OCI-M1 (cell line): ENCODE data around the gene PGAM2.
A peak's percentile ranks its signal among the peaks of the same experiment; 100 is the strongest.

ENCODE experiments used
- DNase-seq: peaks from one replicate; lab custom pipeline; 2025; lab: John Stamatoyannopoulos, UW

PGAM2 gene

GRCh38 chr7:44065431-44066110 is at the start of gene PGAM2:
Gene PGAM2 (minus strand): TSS chr7:44065567. CDS start chr7:44065529, 38 bp downstream.
- no peak for DNase-seq

- DNase-seq, result no peak
Measured at GRCh38 chr7:44114586-44115310, 49.4 kb upstream of the PGAM2 start.

- no peak for DNase-seq
Measured at GRCh38 chr7:44113764-44114354, 48.5 kb upstream of the PGAM2 start.

GRCh38 chr7:44112997-44113763 is 47.8 kb upstream of the PGAM2 start:
- DNase-seq, result no peak

- no peak for DNase-seq
Measured at GRCh38 chr7:44112231-44112996, 47.0 kb upstream of the PGAM2 start.

- no peak for DNase-seq
Measured at GRCh38 chr7:44111761-44112160, 46.4 kb upstream of the PGAM2 start.

- no peak for DNase-seq
Measured at GRCh38 chr7:44110719-44111635, 45.6 kb upstream of the PGAM2 start.

- no peak for DNase-seq
Measured at GRCh38 chr7:44109991-44110390, 44.6 kb upstream of the PGAM2 start.

GRCh38 chr7:44108768-44109750 is 43.7 kb upstream of the PGAM2 start:
- no peak for DNase-seq

GRCh38 chr7:44107961-44108767 is 42.8 kb upstream of the PGAM2 start:
- DNase-seq, result no peak

- DNase-seq, result no peak
Measured at GRCh38 chr7:44107116-44107960, 42.0 kb upstream of the PGAM2 start.

- DNase-seq, result no peak
Measured at GRCh38 chr7:44106311-44107065, 41.1 kb upstream of the PGAM2 start.

- no peak for DNase-seq
Measured at GRCh38 chr7:44105832-44106231, 40.5 kb upstream of the PGAM2 start.

- DNase-seq, result no peak
Measured at GRCh38 chr7:44104860-44105771, 39.7 kb upstream of the PGAM2 start.

- peak; percentile 7 for DNase-seq
Measured at GRCh38 chr7:44103923-44104859, 38.8 kb upstream of the PGAM2 start, which contains the start of gene AEBP1. Gene AEBP1 (plus strand): TSS chr7:44104345. CDS start chr7:44104666, 321 bp downstream.
